SK-N-SH treated with all-trans-retinoic acid at 6 μM for 48 hours (cell line): ENCODE results near the gene CSTF3.

ENCODE experiments used
- ATAC-seq: fragments of 200-7000 bp; cut with Tn5 transposase; 3 replicates; pipeline ENCODE4 v1.9.1; 2020; ENCODE audit warnings: mild to moderate bottlenecking, moderate library complexity
- ARNTL ChIP-seq: fragments of 450-650 bp; formaldehyde crosslinking; IDR thresholded peaks from 2 replicates; pipeline ENCODE4 v1.5.0; 2020; ENCODE audit warnings: low read depth, mild to moderate bottlenecking, moderate library complexity, borderline replicate concordance
- BACH2 ChIP-seq: fragments of 250-450 bp; sonication (Bioruptor Pico); IDR thresholded peaks from 2 replicates; pipeline ENCODE4 v1.9.0; 2021; ENCODE audit warnings: mild to moderate bottlenecking, borderline replicate concordance
- ESRRG ChIP-seq: fragments of 250-450 bp; sonication (Bioruptor Pico); IDR thresholded peaks from 2 replicates; pipeline ENCODE4 v1.6.1; 2021; ENCODE audit warnings: mild to moderate bottlenecking
- GLIS3 ChIP-seq: fragments of 250-450 bp; sonication (Bioruptor Pico); IDR thresholded peaks from 2 replicates; pipeline ENCODE4 v1.5.0; 2020; ENCODE audit warnings: mild to moderate bottlenecking, moderate library complexity
- PPARA ChIP-seq: fragments of 250-450 bp; sonication (Bioruptor Pico); IDR thresholded peaks from 2 replicates; pipeline ENCODE4 v1.5.0; 2020; ENCODE audit warnings: mild to moderate bottlenecking, borderline replicate concordance
- RARB ChIP-seq: fragments of 250-450 bp; sonication (Bioruptor Pico); IDR thresholded peaks from 2 replicates; pipeline ENCODE4 v1.8.0; 2021; ENCODE audit warnings: mild to moderate bottlenecking, moderate library complexity
- SNAI2 ChIP-seq: fragments of 250-450 bp; sonication (Bioruptor Pico); IDR thresholded peaks from 2 replicates; pipeline ENCODE4 v1.5.0; 2020; ENCODE audit warnings: mild to moderate bottlenecking, moderate library complexity
- TCF4 ChIP-seq: fragments of 250-450 bp; sonication (Bioruptor Pico); IDR thresholded peaks from 2 replicates; pipeline ENCODE4 v1.8.0; 2021; ENCODE audit warnings: mild to moderate bottlenecking, moderate library complexity, borderline replicate concordance
- TOX ChIP-seq: fragments of 250-450 bp; sonication (Bioruptor Pico); IDR thresholded peaks from 2 replicates; pipeline ENCODE4 v1.8.0; 2021; ENCODE audit warnings: mild to moderate bottlenecking, moderate library complexity, borderline replicate concordance
- ZC3H10 ChIP-seq: fragments of 250-450 bp; sonication (Bioruptor Pico); IDR thresholded peaks from 2 replicates; pipeline ENCODE4 v1.5.1; 2021; ENCODE audit warnings: mild to moderate bottlenecking, moderate library complexity
- ZFP30 ChIP-seq: fragments of 450-650 bp; formaldehyde crosslinking; IDR thresholded peaks from 2 replicates; pipeline ENCODE4 v1.5.0; 2022; ENCODE audit warnings: mild to moderate bottlenecking, moderate library complexity
- ZNF70 ChIP-seq: fragments of 450-650 bp; formaldehyde crosslinking; IDR thresholded peaks from 2 replicates; pipeline ENCODE4 v1.5.0; 2020; ENCODE audit warnings: mild to moderate bottlenecking, moderate library complexity
- ZNF8 ChIP-seq: fragments of 450-650 bp; formaldehyde crosslinking; IDR thresholded peaks from 2 replicates; pipeline ENCODE4 v1.5.0; 2020; ENCODE audit warnings: mild to moderate bottlenecking, moderate library complexity
- TF ChIP-seq, protein P1 (sequence below): fragments of 250-450 bp; sonication (Bioruptor Pico); IDR thresholded peaks from 2 replicates; pipeline ENCODE4 v1.5.1; 2021; ENCODE audit warnings: mild to moderate bottlenecking, moderate library complexity
- TF ChIP-seq, protein P2 (sequence below): fragments of 250-450 bp; sonication (Bioruptor Pico); IDR thresholded peaks from 2 replicates; pipeline ENCODE4 v1.5.1; 2020; ENCODE audit warnings: low read depth, mild to moderate bottlenecking, moderate library complexity
- TF ChIP-seq, protein P3 (sequence below): fragments of 250-450 bp; sonication (Bioruptor Pico); IDR thresholded peaks from 2 replicates; pipeline ENCODE4 v1.5.0; 2020; ENCODE audit warnings: mild to moderate bottlenecking, moderate library complexity
- TF ChIP-seq, protein P4 (sequence below): fragments of 250-450 bp; sonication (Bioruptor Pico); IDR thresholded peaks from 2 replicates; pipeline ENCODE4 v1.8.0; 2021; ENCODE audit warnings: low read depth, mild to moderate bottlenecking, moderate library complexity, borderline replicate concordance
- TF ChIP-seq, protein P5 (sequence below): fragments of 250-450 bp; sonication (Bioruptor Pico); IDR thresholded peaks from 2 replicates; pipeline ENCODE4 v1.8.0; 2020; ENCODE audit warnings: mild to moderate bottlenecking, moderate library complexity, borderline replicate concordance

The CSTF3 gene

DNA sequence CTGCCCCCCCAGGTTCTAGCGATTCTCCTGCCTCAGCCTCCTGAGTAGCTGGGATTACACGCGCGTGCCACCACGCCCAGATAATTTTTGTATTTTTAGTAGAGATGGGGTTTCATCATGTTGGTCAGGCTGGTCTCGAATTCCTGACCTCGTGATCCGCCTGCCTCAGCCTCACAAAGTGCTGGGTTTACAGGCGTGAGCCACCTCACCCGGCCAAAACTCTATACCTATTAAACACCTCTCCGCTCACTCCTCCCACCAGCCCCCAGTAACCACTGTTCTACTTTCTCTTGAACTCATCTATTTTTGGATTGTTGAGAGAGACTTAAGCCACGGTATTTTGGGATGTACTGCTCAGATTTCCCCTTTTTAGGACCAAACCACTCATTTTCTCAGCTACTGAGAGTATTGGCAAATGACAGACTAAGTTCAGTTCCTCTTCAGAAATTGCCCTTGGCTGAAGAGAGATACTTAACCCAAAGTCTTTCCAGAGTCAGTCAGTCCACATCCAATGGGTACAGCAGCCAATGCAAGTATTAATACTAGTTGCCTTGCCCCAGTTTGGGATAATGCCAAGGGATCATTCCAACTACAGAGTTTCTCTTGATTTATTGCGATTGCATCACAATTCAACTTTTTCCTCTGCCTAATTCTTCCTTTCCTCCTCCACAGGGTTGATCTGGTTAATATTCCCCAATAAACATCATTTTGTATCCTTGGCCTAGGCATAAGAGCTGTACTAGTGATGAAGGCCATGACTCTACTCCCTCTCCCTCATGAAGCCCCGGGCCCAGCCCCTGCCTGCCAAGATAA lies 36.8 kb upstream of the CSTF3 start:
- ATAC-seq: no peak
- TF ChIP-seq, protein P1, sequence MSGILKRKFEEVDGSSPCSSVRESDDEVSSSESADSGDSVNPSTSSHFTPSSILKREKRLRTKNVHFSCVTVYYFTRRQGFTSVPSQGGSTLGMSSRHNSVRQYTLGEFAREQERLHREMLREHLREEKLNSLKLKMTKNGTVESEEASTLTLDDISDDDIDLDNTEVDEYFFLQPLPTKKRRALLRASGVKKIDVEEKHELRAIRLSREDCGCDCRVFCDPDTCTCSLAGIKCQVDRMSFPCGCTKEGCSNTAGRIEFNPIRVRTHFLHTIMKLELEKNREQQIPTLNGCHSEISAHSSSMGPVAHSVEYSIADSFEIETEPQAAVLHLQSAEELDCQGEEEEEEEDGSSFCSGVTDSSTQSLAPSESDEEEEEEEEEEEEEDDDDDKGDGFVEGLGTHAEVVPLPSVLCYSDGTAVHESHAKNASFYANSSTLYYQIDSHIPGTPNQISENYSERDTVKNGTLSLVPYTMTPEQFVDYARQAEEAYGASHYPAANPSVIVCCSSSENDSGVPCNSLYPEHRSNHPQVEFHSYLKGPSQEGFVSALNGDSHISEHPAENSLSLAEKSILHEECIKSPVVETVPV (CRISPR knock-in tag): no peak
- no peak for TF ChIP-seq TOX (CRISPR knock-in tag)
- TF ChIP-seq, protein P2, sequence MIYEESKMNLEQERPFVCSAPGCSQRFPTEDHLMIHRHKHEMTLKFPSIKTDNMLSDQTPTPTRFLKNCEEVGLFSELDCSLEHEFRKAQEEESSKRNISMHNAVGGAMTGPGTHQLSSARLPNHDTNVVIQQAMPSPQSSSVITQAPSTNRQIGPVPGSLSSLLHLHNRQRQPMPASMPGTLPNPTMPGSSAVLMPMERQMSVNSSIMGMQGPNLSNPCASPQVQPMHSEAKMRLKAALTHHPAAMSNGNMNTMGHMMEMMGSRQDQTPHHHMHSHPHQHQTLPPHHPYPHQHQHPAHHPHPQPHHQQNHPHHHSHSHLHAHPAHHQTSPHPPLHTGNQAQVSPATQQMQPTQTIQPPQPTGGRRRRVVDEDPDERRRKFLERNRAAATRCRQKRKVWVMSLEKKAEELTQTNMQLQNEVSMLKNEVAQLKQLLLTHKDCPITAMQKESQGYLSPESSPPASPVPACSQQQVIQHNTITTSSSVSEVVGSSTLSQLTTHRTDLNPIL (CRISPR knock-in tag): no peak
- TF ChIP-seq ZNF70: no peak

DNA sequence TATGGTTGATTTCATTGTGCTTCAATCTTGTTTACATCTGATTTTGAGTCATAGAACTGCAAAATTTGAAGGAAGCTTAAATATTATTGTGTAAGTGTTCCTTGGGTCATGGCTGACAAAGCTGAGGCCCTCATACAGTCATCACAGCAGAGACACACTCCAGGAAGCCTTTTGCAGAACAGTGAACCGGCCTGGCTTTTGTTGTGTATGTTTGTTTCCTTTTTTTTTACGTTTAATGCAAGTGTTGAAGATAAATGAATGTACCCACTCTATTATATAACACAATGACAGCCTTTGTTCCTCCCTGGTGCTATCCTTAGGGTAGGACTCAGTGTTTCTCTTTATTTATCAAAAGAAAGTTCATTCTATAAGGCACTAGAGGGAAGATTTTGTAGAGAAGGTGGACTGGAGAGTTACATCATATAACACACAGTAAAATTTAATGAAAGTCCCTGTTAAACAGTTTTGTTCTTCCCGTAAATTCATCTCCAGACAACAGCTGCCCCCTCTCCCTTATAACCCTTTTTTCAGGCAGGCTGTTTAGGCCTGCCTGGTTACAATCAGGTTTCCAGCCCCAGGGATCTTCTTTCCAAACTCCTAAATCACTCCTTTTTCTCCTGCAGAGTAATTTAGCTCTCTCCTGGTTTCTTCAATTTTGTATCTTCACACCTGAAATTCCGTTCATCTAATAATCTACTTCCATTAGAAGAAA lies 34.3 kb upstream of the CSTF3 start:
- ATAC-seq: no peak
- TF ChIP-seq SNAI2 (CRISPR knock-in tag) (no peak), TCF4 (CRISPR knock-in tag) (no peak), GLIS3 (CRISPR knock-in tag) (no peak)
- TF ChIP-seq, protein P3, sequence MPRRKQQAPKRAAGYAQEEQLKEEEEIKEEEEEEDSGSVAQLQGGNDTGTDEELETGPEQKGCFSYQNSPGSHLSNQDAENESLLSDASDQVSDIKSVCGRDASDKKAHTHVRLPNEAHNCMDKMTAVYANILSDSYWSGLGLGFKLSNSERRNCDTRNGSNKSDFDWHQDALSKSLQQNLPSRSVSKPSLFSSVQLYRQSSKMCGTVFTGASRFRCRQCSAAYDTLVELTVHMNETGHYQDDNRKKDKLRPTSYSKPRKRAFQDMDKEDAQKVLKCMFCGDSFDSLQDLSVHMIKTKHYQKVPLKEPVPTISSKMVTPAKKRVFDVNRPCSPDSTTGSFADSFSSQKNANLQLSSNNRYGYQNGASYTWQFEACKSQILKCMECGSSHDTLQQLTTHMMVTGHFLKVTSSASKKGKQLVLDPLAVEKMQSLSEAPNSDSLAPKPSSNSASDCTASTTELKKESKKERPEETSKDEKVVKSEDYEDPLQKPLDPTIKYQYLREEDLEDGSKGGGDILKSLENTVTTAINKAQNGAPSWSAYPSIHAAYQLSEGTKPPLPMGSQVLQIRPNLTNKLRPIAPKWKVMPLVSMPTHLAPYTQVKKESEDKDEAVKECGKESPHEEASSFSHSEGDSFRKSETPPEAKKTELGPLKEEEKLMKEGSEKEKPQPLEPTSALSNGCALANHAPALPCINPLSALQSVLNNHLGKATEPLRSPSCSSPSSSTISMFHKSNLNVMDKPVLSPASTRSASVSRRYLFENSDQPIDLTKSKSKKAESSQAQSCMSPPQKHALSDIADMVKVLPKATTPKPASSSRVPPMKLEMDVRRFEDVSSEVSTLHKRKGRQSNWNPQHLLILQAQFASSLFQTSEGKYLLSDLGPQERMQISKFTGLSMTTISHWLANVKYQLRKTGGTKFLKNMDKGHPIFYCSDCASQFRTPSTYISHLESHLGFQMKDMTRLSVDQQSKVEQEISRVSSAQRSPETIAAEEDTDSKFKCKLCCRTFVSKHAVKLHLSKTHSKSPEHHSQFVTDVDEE (CRISPR knock-in tag): no peak
- TF ChIP-seq, protein P4, sequence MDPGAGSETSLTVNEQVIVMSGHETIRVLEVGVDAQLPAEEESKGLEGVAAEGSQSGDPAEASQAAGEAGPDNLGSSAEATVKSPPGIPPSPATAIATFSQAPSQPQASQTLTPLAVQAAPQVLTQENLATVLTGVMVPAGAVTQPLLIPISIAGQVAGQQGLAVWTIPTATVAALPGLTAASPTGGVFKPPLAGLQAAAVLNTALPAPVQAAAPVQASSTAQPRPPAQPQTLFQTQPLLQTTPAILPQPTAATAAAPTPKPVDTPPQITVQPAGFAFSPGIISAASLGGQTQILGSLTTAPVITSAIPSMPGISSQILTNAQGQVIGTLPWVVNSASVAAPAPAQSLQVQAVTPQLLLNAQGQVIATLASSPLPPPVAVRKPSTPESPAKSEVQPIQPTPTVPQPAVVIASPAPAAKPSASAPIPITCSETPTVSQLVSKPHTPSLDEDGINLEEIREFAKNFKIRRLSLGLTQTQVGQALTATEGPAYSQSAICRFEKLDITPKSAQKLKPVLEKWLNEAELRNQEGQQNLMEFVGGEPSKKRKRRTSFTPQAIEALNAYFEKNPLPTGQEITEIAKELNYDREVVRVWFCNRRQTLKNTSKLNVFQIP (CRISPR knock-in tag): no peak
- TF ChIP-seq, protein P2 (CRISPR knock-in tag): no peak

DNA sequence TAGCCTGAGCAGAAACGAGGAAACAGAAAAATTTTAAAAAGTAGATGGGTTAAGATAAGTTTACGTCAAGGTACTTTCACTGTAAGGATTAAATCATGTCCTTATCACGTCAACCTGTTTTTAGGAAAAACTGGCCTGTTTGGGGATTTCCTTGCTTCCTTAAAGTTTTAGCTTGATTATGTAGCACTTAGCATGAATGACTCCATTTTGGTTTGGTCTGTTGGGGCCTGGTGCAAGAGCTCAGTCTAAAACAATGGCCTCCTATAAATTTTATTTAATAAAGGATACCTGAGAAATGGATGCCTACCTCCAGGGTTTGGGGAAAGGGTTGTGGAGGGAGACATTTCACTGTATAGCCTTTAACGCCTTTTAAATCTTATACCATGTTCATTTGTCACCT lies 33.2 kb upstream of the CSTF3 start:
- no peak for ATAC-seq
- TF ChIP-seq PPARA: no peak
- TF ChIP-seq, protein P2 (CRISPR knock-in tag): no peak
- no peak for TF ChIP-seq ZNF8 (CRISPR knock-in tag)
- no peak for TF ChIP-seq ARNTL
- TF ChIP-seq ESRRG: no peak
- TF ChIP-seq, protein P1 (CRISPR knock-in tag): no peak
- TF ChIP-seq ZNF70: no peak
- no peak for TF ChIP-seq RARB (CRISPR knock-in tag)
- TF ChIP-seq ZFP30 (CRISPR knock-in tag): no peak
- no peak for TF ChIP-seq BACH2
- TF ChIP-seq, protein P5, sequence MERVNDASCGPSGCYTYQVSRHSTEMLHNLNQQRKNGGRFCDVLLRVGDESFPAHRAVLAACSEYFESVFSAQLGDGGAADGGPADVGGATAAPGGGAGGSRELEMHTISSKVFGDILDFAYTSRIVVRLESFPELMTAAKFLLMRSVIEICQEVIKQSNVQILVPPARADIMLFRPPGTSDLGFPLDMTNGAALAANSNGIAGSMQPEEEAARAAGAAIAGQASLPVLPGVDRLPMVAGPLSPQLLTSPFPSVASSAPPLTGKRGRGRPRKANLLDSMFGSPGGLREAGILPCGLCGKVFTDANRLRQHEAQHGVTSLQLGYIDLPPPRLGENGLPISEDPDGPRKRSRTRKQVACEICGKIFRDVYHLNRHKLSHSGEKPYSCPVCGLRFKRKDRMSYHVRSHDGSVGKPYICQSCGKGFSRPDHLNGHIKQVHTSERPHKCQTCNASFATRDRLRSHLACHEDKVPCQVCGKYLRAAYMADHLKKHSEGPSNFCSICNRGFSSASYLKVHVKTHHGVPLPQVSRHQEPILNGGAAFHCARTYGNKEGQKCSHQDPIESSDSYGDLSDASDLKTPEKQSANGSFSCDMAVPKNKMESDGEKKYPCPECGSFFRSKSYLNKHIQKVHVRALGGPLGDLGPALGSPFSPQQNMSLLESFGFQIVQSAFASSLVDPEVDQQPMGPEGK (CRISPR knock-in tag): no peak
- TF ChIP-seq ZC3H10 (CRISPR knock-in tag): no peak
- TF ChIP-seq SNAI2 (CRISPR knock-in tag): no peak
- TF ChIP-seq, protein P3 (CRISPR knock-in tag): no peak
